ENCODE measurements around the gene ZDHHC23. TPM values are rescaled to one million over a fixed set of nuclear protein-coding genes. Genes with fewer than 3 reads are reported as not detected.

ZDHHC23 gene
- total and polyA plus RNA-seq, 2 of the 4 experiments (the other 2 are of a cell fraction) = 0.50 to 0.90 TPM

DNA sequence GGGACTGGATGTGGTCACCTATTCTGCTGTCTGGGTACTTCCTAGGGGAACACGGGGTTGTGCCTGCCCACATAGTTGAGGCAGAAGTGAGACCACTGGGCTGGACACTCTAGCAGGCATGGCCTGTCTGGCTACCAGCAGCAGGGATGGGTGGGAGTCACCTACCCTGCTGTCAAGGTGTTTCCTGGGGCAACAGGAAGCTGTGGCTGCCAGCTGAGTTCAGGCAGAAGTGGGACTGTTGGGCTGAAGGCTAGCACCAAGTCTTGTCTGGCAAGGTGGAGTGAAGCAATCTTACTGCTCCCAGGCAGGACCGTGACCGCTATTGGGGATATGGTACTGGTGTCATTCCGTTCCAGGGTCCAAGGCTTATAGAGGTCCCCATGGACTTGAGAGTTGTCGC lies 20.3 kb upstream of the ZDHHC23 start:
- no peak overlapping the region for H2AK5ac ChIP-seq (ENCODE audit: low read depth, low read length)
- H3K27me3 ChIP-seq (ENCODE audit: control insufficient read depth, insufficient read depth, low read length) = no peaks in the 10 kb centered on the region
- no peak overlapping the region for H4K5ac ChIP-seq (ENCODE audit: low read depth, low read length)
- no peak overlapping the region for H3K4ac ChIP-seq (ENCODE audit: low read depth, low read length)
- no peak overlapping the region for H4K8ac ChIP-seq (ENCODE audit: low read depth in 2 of 2, low read length in 2 of 2)
- no peak overlapping the region for H3K56ac ChIP-seq (ENCODE audit: extremely low read depth, insufficient read depth, low read length)
- no peak overlapping the region for H3K9ac ChIP-seq (ENCODE audit: low read depth, low read length)
- BruUV-seq (replicated peaks) = no TSS peak
- WGBS, 2 experiments (ENCODE audit: extremely low coverage in 2 of 2, insufficient read length in 1 of 2) = 83% methylated on average over 1 of the region's 5 CpGs; no CpG with 5 or more reads in 1 of the 2 experiments
- no peak overlapping the region for H3K4me3 ChIP-seq (ENCODE audit: insufficient read depth, low read depth, low read length)
- TF ChIP-seq NFE2L2 (IDR thresholded peaks at IDR 0.05; ENCODE audit: low read depth, low read length) = no peak
- no peak for TF ChIP-seq SMC3 (IDR thresholded peaks at IDR 0.05; ENCODE audit: low read depth, low read length)
- no peak for TF ChIP-seq CEBPB (IDR thresholded peaks at IDR 0.05; ENCODE audit: low read depth, low read length)
- no peak for TF ChIP-seq RCOR1 (IDR thresholded peaks at IDR 0.05; ENCODE audit: insufficient replicate concordance, low read length)
- H3K9me3 ChIP-seq (ENCODE audit: control insufficient read depth, insufficient read depth, low read length) = 0 out of 2 replicates have a peak, but pooled peaks cover 1% of the 10 kb centered on the region
- DNase-seq (no peak), ATAC-seq (ENCODE audit: low read depth) (no peak)
- H2AK9ac ChIP-seq (replicated peaks; ENCODE audit: low read depth, low read length, poor library complexity) = no peak overlapping the region
- H3K14ac ChIP-seq (replicated peaks; ENCODE audit: low read depth, low read length) = no peak overlapping the region
- intact Hi-C loops (cut with micrococcal nuclease) (no loop called here), dilution Hi-C loops (cut with HindIII; ENCODE audit: low sequenced_read_pairs, unreplicated experiment) (no loop called here), in situ Hi-C loops (cut with MboI; ENCODE audit: low sequenced_read_pairs) (no loop called here)
- CTCF ChIA-PET = no interaction called here
- no peaks in the 10 kb centered on the region for H3K9me1 ChIP-seq (ENCODE audit: insufficient read depth, low read length)
- H2AFZ ChIP-seq (replicated peaks; ENCODE audit: low read length, poor library complexity) = no peak overlapping the region
- H3K23ac ChIP-seq (ENCODE audit: low read depth, low read length) = no peak overlapping the region
- no peak overlapping the region for H2BK15ac ChIP-seq (ENCODE audit: low read depth, low read length)
- H4K20me1 ChIP-seq (ENCODE audit: insufficient read depth, low read length) = no peaks in the 10 kb centered on the region
- no peak overlapping the region for H2BK20ac ChIP-seq (ENCODE audit: low read depth, low read length)
- no peak overlapping the region for H4K91ac ChIP-seq (ENCODE audit: insufficient read depth, low read depth, low read length)
- H3K36me3 ChIP-seq (ENCODE audit: control insufficient read depth, insufficient read depth, low read length) = no peaks in the 10 kb centered on the region
- no peak overlapping the region for H3K18ac ChIP-seq (ENCODE audit: low read depth, low read length)
- H2BK120ac ChIP-seq (ENCODE audit: low read depth, low read length) = no peak overlapping the region
- no peaks in the 10 kb centered on the region for H3K79me1 ChIP-seq (ENCODE audit: low read depth in 1 of 2, low read length in 2 of 2)
- POLR2A ChIA-PET (ENCODE audit: unreplicated experiment) = no interaction called here
- H3K4me2 ChIP-seq (ENCODE audit: low read depth, low read length) = no peak overlapping the region
- H3K4me1 ChIP-seq (ENCODE audit: control insufficient read depth, insufficient read depth, low read length) = no peaks in the 10 kb centered on the region
- no peak overlapping the region for H2BK5ac ChIP-seq (ENCODE audit: low read depth, low read length, poor library complexity, severe bottlenecking)
- H3K27ac ChIP-seq (ENCODE audit: insufficient read depth, low read length) = no peak overlapping the region

All from IMR-90 (cell line).